GM19468 (cell line): ENCODE results near the gene TBCD.

Experiments used
- ATAC-seq: cut with Tn5 transposase; IDR thresholded peaks from one replicate; pipeline ENCODE4 v1.9.1; 2021; ENCODE audit warnings: mild to moderate bottlenecking, moderate library complexity, moderate number of reproducible peaks; ENCODE audit not compliant: unreplicated experiment; ENCODE audit errors: extremely low read depth

Gene TBCD

GRCh38 chr17:82787081-82787848 is 35.4 kb downstream of the TBCD start:
- no peak for ATAC-seq

GRCh38 chr17:82788206-82789001 is 36.5 kb downstream of the TBCD start:
- no peak for ATAC-seq

GRCh38 chr17:82789051-82789592 is 37.3 kb downstream of the TBCD start:
- ATAC-seq: no peak

GRCh38 chr17:82789806-82790205 is 37.9 kb downstream of the TBCD start:
- ATAC-seq: no peak

- ATAC-seq: no peak
Measured at GRCh38 chr17:82790391-82790790, 38.5 kb downstream of the TBCD start.

- ATAC-seq: no peak
Measured at GRCh38 chr17:82791532-82791931, 39.7 kb downstream of the TBCD start.

GRCh38 chr17:82793974-82794630 is 42.2 kb downstream of the TBCD start:
- no peak for ATAC-seq

- no peak for ATAC-seq
Measured at GRCh38 chr17:82794781-82795482, 43.1 kb downstream of the TBCD start.

- no peak for ATAC-seq
Measured at GRCh38 chr17:82795615-82796014, 43.8 kb downstream of the TBCD start.

GRCh38 chr17:82797061-82797460 is 45.2 kb downstream of the TBCD start:
- no peak for ATAC-seq

GRCh38 chr17:82798752-82799151 is 46.9 kb downstream of the TBCD start:
- ATAC-seq: no peak

- no peak for ATAC-seq
Measured at GRCh38 chr17:82799591-82799990, 47.7 kb downstream of the TBCD start.

GRCh38 chr17:82800885-82801284 is 49.0 kb downstream of the TBCD start:
- no peak for ATAC-seq

GRCh38 chr17:82801377-82801970 is 49.6 kb downstream of the TBCD start:
- ATAC-seq: no peak

- no peak for ATAC-seq
Measured at GRCh38 chr17:82802075-82802780, 50.4 kb downstream of the TBCD start.

GRCh38 chr17:82803185-82803584 is 51.3 kb downstream of the TBCD start:
- ATAC-seq: no peak

- ATAC-seq: no peak
Measured at GRCh38 chr17:82803606-82804005, 51.7 kb downstream of the TBCD start.

GRCh38 chr17:82804442-82805191 is 52.8 kb downstream of the TBCD start:
- ATAC-seq: no peak
